K562 (cell line): Measurements from ENCODE around the gene LPCAT1. TPM values are rescaled to one million over a fixed set of nuclear protein-coding genes. Genes with fewer than 3 reads are reported as not detected.

ENCODE experiments used
- ATAC-seq: fragments of 200-7000 bp; cut with Tn5 transposase; 3 replicates; pipeline ENCODE4 v1.9.1; 2020; ENCODE audit warnings: moderate library complexity
- BruUV-seq: library from RNA; stranded (reverse); fragments of 400-500 nt; replicated peaks from 2 replicates; lab custom pipeline; 2021; lab: Mats Ljungman, UMichigan
- CTCF ChIA-PET: fragments of 300-600 bp; formaldehyde crosslinking; extraction: SDS; loops from one replicate; lab custom pipeline; 2021; ENCODE audit warnings: low intra/inter-chr PET ratio; lab: Yijun Ruan, JAX
- POLR2A ChIA-PET: fragments of 300-600, 350-650 bp; sonication (Branson Sonifier 250); formaldehyde crosslinking; extraction: SDS; loops from one replicate; lab custom pipeline; 2021; ENCODE audit warnings: antibody characterized with exemption, inconsistent platforms; lab: Yijun Ruan, JAX
- DNase-seq, 4 experiments: peaks; one replicate each; pipeline versions ENCODE4 v3.0.0 to v3.0.0-alpha.2; 2011 to 2018; ENCODE audit warnings: low spot score in 3 of 4, mixed read lengths in 3 of 4; ENCODE audit errors: extremely low read depth in 1 of 4
- FAIRE-seq: peaks from 2 replicates; lab custom pipeline; 2011; peaks lifted over from hg19 to GRCh38; lab: Jason Lieb, UNC
- H2AFZ ChIP-seq: 2 replicates; pipeline ENCODE4 v1.6.0; 2011; ENCODE audit warnings: low read depth, low read length, control low read depth, inconsistent platforms
- H3K27ac ChIP-seq: fragments of 200-600 bp; 3 replicates; pipeline ENCODE4 v1.8.0; 2011; ENCODE audit warnings: low read depth, mild to moderate bottlenecking, control low read depth, inconsistent platforms, low read length, moderate library complexity, mixed read lengths; ENCODE audit errors: extremely low read depth
- H3K27me3 ChIP-seq, 2 experiments: fragments of 300-600 bp in 1 of 2; 2 replicates in 1 of 2; 3 replicates in 1 of 2; pipeline versions ENCODE4 v1.6.0 to v1.8.0; 2011; ENCODE audit warnings: inconsistent platforms in 2 of 2, low read length in 2 of 2, mild to moderate bottlenecking in 1 of 2, mixed read lengths in 1 of 2, moderate library complexity in 1 of 2; ENCODE audit not compliant: control insufficient read depth in 2 of 2, insufficient read depth in 2 of 2
- H3K36me3 ChIP-seq: fragments of 300-600 bp; 3 replicates; pipeline ENCODE4 v1.8.0; 2011; ENCODE audit warnings: mild to moderate bottlenecking, low read length, inconsistent platforms; ENCODE audit not compliant: control insufficient read depth, insufficient read depth
- H3K4me1 ChIP-seq, 2 experiments: fragments of 200-600 bp in 1 of 2; replicated peaks in 1 of 2; 2 replicates in 1 of 2; 3 replicates in 1 of 2; pipeline versions ENCODE4 v1.5.1 to v1.8.0; 2011; ENCODE audit warnings: inconsistent platforms in 2 of 2, low read length in 2 of 2, mild to moderate bottlenecking in 1 of 2, mixed read lengths in 1 of 2, moderate library complexity in 1 of 2; ENCODE audit not compliant: control insufficient read depth in 2 of 2, insufficient read depth in 2 of 2
- H3K4me2 ChIP-seq: 2 replicates; pipeline ENCODE4 v1.6.1; 2011; ENCODE audit warnings: low read length, control low read depth, inconsistent platforms, mixed read lengths; ENCODE audit not compliant: insufficient read depth
- H3K4me3 ChIP-seq: fragments of 200-600 bp; sonication (generic), shearing (Covaris generic); 2 replicates; pipeline ENCODE4 v1.5.1; 2016; ENCODE audit warnings: control low read depth, inconsistent platforms
- H3K79me2 ChIP-seq: fragments of 200-600 bp; 3 replicates; pipeline ENCODE4 v1.8.0; 2011; ENCODE audit warnings: low read length, inconsistent platforms; ENCODE audit not compliant: control insufficient read depth, insufficient read depth
- H3K9ac ChIP-seq, 2 experiments: 2 replicates each; pipeline versions ENCODE4 v1.6.0 to v1.6.1; 2011; ENCODE audit warnings: low read depth in 2 of 2, low read length in 2 of 2, control low read depth in 1 of 2, inconsistent platforms in 1 of 2, mild to moderate bottlenecking in 1 of 2, mixed read lengths in 1 of 2; ENCODE audit not compliant: insufficient read depth in 1 of 2
- H3K9me1 ChIP-seq: one replicate; pipeline ENCODE4 v1.6.0; 2011; ENCODE audit warnings: inconsistent platforms, mild to moderate bottlenecking, low read length, moderate library complexity; ENCODE audit not compliant: control insufficient read depth, insufficient read depth
- H3K9me3 ChIP-seq: replicated peaks from 2 replicates; pipeline ENCODE4 v1.5.1; 2011; ENCODE audit warnings: low read depth, low read length, inconsistent platforms; ENCODE audit not compliant: control insufficient read depth, insufficient read depth
- H4K20me1 ChIP-seq: replicated peaks from 2 replicates; pipeline ENCODE4 v1.6.1; 2011; ENCODE audit warnings: low read length, inconsistent platforms, mixed read lengths; ENCODE audit not compliant: control insufficient read depth, insufficient read depth
- MBD2 ChIP-seq: sonication (generic); IDR thresholded peaks from 2 replicates; pipeline ENCODE4 v1.6.1; 2016; ENCODE audit warnings: low read depth, borderline replicate concordance
- MED1 ChIP-seq: sonication (generic); formaldehyde crosslinking; IDR thresholded peaks from 2 replicates; pipeline ENCODE4 v1.8.1; 2023; ENCODE audit warnings: missing genetic modification reagents, borderline replicate concordance
- MTA3 ChIP-seq: fragments of 450-650 bp; formaldehyde crosslinking; IDR thresholded peaks from 2 replicates; pipeline ENCODE4 v1.6.1; 2017; ENCODE audit warnings: mild to moderate bottlenecking, borderline replicate concordance
- NCOA6 ChIP-seq: fragments of 450-650 bp; IDR thresholded peaks from 2 replicates; pipeline ENCODE4 v1.6.1; 2017; ENCODE audit warnings: mild to moderate bottlenecking
- POLR2G ChIP-seq: fragments of 200-400 bp; formaldehyde crosslinking; IDR thresholded peaks from 2 replicates; pipeline ENCODE4 v1.6.1; 2017; ENCODE audit warnings: low read depth, mild to moderate bottlenecking, antibody characterized with exemption, low read length, moderate library complexity
- RBBP5 ChIP-seq: fragments of 200-600 bp; sonication (generic); IDR thresholded peaks from 2 replicates; pipeline ENCODE4 v1.6.1; 2012; ENCODE audit warnings: borderline replicate concordance, mild to moderate bottlenecking, low read length, control low read depth, inconsistent platforms; ENCODE audit not compliant: insufficient read depth, poor library complexity, severe bottlenecking
- RBM15 ChIP-seq: fragments of 200-400 bp; formaldehyde crosslinking; IDR thresholded peaks from 2 replicates; pipeline ENCODE4 v1.6.1; 2018; ENCODE audit warnings: mild to moderate bottlenecking, low read length, moderate library complexity; ENCODE audit not compliant: insufficient read depth
- ZNF174 ChIP-seq: fragments of 250-450 bp; sonication (Bioruptor Pico); IDR thresholded peaks from 2 replicates; pipeline ENCODE4 v1.4.0; 2020; ENCODE audit warnings: mild to moderate bottlenecking
- ZNF197 ChIP-seq: fragments of 200-800 bp; sonication (Bioruptor generic); IDR thresholded peaks from 2 replicates; pipeline ENCODE4 v1.6.1; 2016; ENCODE audit warnings: low read depth, missing genetic modification characterization, missing compliant biosample characterization
- ZNF311 ChIP-seq: fragments of 250-450 bp; sonication (Bioruptor Pico); IDR thresholded peaks from 2 replicates; pipeline ENCODE4 v1.4.0; 2020; ENCODE audit warnings: mild to moderate bottlenecking, moderate library complexity
- WGBS: fragments of 100-300 bp; shearing (Covaris generic); methylation state at CpG from one replicate; pipeline ENCODE4 v1.1.6; 2016; ENCODE audit warnings: low coverage, mixed read lengths; ENCODE audit not compliant: insufficient coverage; ENCODE audit errors: missing lambda C conversion rate; 5-methylcytosine and 5-hydroxymethylcytosine counted together
- in situ Hi-C: fragments of 300-500 bp; cut with MboI; formaldehyde crosslinking; loops from 4 replicates; pipeline ENCODE4 v1.15.0; 2018; ENCODE audit warnings: inconsistent platforms, mixed read lengths
- intact Hi-C: fragments of 100-400 bp; cut with micrococcal nuclease; formaldehyde crosslinking; loops from 2 replicates; pipeline ENCODE4 v1.14.2; 2022
- polyA plus RNA-seq, 8 experiments: library from polyadenylated mRNA; depleted of rRNA in 4 of 8; stranded (reverse) in 5 of 8; unstranded in 3 of 8; fragments of >200 nt; fragmentation: Nextera tagmentation in 2 of 8; fragmentation: Illumina TruSeq in 1 of 8; extraction: Ambion mirVana in 2 of 8; extraction: Trizol in 1 of 8; gene quantifications; 2 replicates each; pipeline versions ENCODE4 v1.2.1 to v1.2.3, GENCODE V29; 2011 to 2014; ENCODE audit warnings: inconsistent platforms in 1 of 8, missing spikeins in 1 of 8
- total RNA-seq, 7 experiments: library from RNA; depleted of rRNA in 6 of 7; stranded (reverse); fragments of >200 nt in 6 of 7; fragmentation: Illumina TruSeq in 2 of 7; extraction: Trizol in 2 of 7; gene quantifications; 2 replicates each; pipeline versions ENCODE4 v1.2.1 to v1.2.3, GENCODE V29; 2011 to 2021; ENCODE audit warnings: low replicate concordance in 1 of 7
- TF ChIP-seq, protein P1 (sequence below): fragments of 250-450 bp; sonication (Bioruptor Pico); IDR thresholded peaks from 2 replicates; pipeline ENCODE4 v1.5.0; 2021; ENCODE audit warnings: mild to moderate bottlenecking, borderline replicate concordance

LPCAT1 gene
- total and polyA plus RNA-seq, 9 of the 15 experiments (the other 6 are each of a cell fraction or from before 2014, with no cell fraction given) = 0.14 to 18.4 (median 13.9) TPM

DNA sequence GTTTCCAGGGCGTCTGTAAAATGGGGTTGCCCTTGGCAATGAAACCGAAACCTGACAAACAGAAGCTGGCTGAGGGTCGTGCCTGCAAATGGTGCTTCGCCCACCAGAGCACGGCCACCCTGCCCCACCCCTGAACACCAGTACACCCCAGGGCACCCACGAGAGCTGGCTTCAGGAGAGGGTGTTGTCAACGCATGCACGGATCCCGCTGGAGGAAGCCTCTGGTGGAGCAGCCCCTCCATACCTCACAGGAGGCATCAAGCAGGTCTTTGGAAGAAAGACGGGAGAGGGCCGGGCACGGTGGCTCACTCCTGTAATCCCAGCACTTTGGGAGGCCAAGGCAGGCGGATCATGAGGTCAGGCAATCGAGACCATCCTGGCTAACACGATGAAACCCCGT is 87.1 kb downstream of the LPCAT1 start:
- intact Hi-C loops = no loop called here
- H3K36me3 ChIP-seq = no peaks in the 10 kb centered on the region
- CTCF ChIA-PET = no interaction called here
- 2% methylated on average over 16 of the region's 16 CpGs for WGBS
- H3K9me3 ChIP-seq = no peaks in the 10 kb centered on the region
- H4K20me1 ChIP-seq = no peaks in the 10 kb centered on the region; the same call in 1 of the 2 replicates
- ATAC-seq = no peak
- H3K4me1 ChIP-seq = no peaks in the 10 kb centered on the region; a peak in 1 of 5 replicates
- no peaks in the 10 kb centered on the region for H3K79me2 ChIP-seq
- H3K9me1 ChIP-seq = no peaks in the 10 kb centered on the region
- no peak for DNase-seq
- H3K9ac ChIP-seq = no peak overlapping the region
- H3K27me3 ChIP-seq = peaks cover 39 to 68% of the 10 kb centered on the region in 2 experiments
- BruUV-seq = no TSS peak
- H3K27ac ChIP-seq = no peak overlapping the region
- no peak overlapping the region for H3K4me3 ChIP-seq
- no peak overlapping the region for H3K4me2 ChIP-seq
- H2AFZ ChIP-seq = no peak overlapping the region
- in situ Hi-C loops = no loop called here
- FAIRE-seq = no peak
- TF ChIP-seq ZNF311 (no peak), RBBP5 (no peak), MTA3 (no peak), ZNF197 (CRISPR knock-in tag) (no peak), POLR2G (no peak), RBM15 (no peak), MBD2 (no peak), ZNF174 (CRISPR knock-in tag) (no peak), MED1 (CRISPR knock-in tag) (no peak), NCOA6 (no peak)
- TF ChIP-seq, protein P1, sequence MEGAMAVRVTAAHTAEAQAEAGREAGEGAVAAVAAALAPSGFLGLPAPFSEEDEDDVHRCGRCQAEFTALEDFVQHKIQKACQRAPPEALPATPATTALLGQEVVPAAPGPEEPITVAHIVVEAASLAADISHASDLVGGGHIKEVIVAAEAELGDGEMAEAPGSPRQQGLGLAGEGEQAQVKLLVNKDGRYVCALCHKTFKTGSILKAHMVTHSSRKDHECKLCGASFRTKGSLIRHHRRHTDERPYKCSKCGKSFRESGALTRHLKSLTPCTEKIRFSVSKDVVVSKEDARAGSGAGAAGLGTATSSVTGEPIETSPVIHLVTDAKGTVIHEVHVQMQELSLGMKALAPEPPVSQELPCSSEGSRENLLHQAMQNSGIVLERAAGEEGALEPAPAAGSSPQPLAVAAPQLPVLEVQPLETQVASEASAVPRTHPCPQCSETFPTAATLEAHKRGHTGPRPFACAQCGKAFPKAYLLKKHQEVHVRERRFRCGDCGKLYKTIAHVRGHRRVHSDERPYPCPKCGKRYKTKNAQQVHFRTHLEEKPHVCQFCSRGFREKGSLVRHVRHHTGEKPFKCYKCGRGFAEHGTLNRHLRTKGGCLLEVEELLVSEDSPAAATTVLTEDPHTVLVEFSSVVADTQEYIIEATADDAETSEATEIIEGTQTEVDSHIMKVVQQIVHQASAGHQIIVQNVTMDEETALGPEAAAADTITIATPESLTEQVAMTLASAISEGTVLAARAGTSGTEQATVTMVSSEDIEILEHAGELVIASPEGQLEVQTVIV (CRISPR knock-in tag) = no peak
- TF ChIP-seq, all 486 proteins: peak for 0
- POLR2A ChIA-PET = no interaction called here
